ENCODE results near the gene MTHFD1. TPM values are rescaled to one million over a fixed set of nuclear protein-coding genes. Genes with fewer than 3 reads are reported as not detected.

Gene MTHFD1
- total RNA-seq, 2 donors from 2014 or later: 103 to 116 TPM

GRCh38 chr14:64340560-64341196, 47.5 kb upstream of the MTHFD1 start:
- H3K4me1 ChIP-seq (ENCODE audit: control insufficient read depth, insufficient read depth, low read length): no peaks in the 10 kb centered on the region
- Mint-ChIP-seq H3K36me3 (ENCODE audit: low read depth) (peaks cover 2% of the 10 kb centered on the region), H3K4me3 (no peak overlapping the region), H3K4me1 (peaks cover 13% of the 10 kb centered on the region), H3K9me3 (peaks cover 17% of the 10 kb centered on the region), H3K27ac (no peak overlapping the region), H3K27me3 (ENCODE audit: insufficient read depth) (no peaks in the 10 kb centered on the region)
- H3K9me3 ChIP-seq (ENCODE audit: control insufficient read depth, low read length): peaks cover 23% of the 10 kb centered on the region
- peak; percentile 67 for DNase-seq
- H3K36me3 ChIP-seq (ENCODE audit: control insufficient read depth, insufficient read depth, low read length): no peaks in the 10 kb centered on the region
- peak overlapping the region; percentile 19 for H3K4me3 ChIP-seq (ENCODE audit: low read length)
- no peak for TF ChIP-seq CTCF (conservative IDR thresholded peaks at IDR 0.05)
- no peaks in the 10 kb centered on the region for H3K27me3 ChIP-seq (ENCODE audit: control insufficient read depth, insufficient read depth, low read length, poor library complexity, severe bottlenecking)
- 82 to 83% methylated on average over 6 to 8 of the region's 8 CpGs for WGBS, 2 experiments (ENCODE audit: insufficient coverage in 1 of 2, insufficient read length in 1 of 2)
- H3K9ac ChIP-seq (ENCODE audit: extremely low read depth, low read length, poor library complexity, severe bottlenecking): no peak overlapping the region
- H3K27ac ChIP-seq (ENCODE audit: low read depth, low read length): no peak overlapping the region

GRCh38 chr14:64347748-64348147, 40.4 kb upstream of the MTHFD1 start:
- no peak overlapping the region for H3K4me3 Mint-ChIP-seq
- H3K9me3 Mint-ChIP-seq: no peaks in the 10 kb centered on the region
- no peak overlapping the region for H3K4me3 ChIP-seq (ENCODE audit: low read length)
- no peaks in the 10 kb centered on the region for H3K36me3 ChIP-seq (ENCODE audit: control insufficient read depth, insufficient read depth, low read length)
- 95 to 96% methylated on average over 3 of the region's 3 CpGs for WGBS, 2 experiments (ENCODE audit: insufficient coverage in 1 of 2, insufficient read length in 1 of 2)
- no peaks in the 10 kb centered on the region for H3K9me3 ChIP-seq (ENCODE audit: control insufficient read depth, low read length)
- H3K4me1 ChIP-seq (ENCODE audit: control insufficient read depth, insufficient read depth, low read length): no peaks in the 10 kb centered on the region
- TF ChIP-seq CTCF (conservative IDR thresholded peaks at IDR 0.05): no peak
- H3K4me1 Mint-ChIP-seq: no peaks in the 10 kb centered on the region
- H3K27me3 ChIP-seq (ENCODE audit: control insufficient read depth, insufficient read depth, low read length, poor library complexity, severe bottlenecking): no peaks in the 10 kb centered on the region
- no peak overlapping the region for H3K27ac ChIP-seq (ENCODE audit: low read depth, low read length)
- H3K36me3 Mint-ChIP-seq (ENCODE audit: low read depth): no peaks in the 10 kb centered on the region
- no peak for DNase-seq
- no peak overlapping the region for H3K27ac Mint-ChIP-seq
- H3K27me3 Mint-ChIP-seq (ENCODE audit: insufficient read depth): no peaks in the 10 kb centered on the region
- H3K9ac ChIP-seq (ENCODE audit: extremely low read depth, low read length, poor library complexity, severe bottlenecking): no peak overlapping the region

- DNase-seq: no peak
- no peak for TF ChIP-seq CTCF (conservative IDR thresholded peaks at IDR 0.05)
- Mint-ChIP-seq H3K4me1 (no peaks in the 10 kb centered on the region), H3K27me3 (ENCODE audit: insufficient read depth) (no peaks in the 10 kb centered on the region), H3K4me3 (no peak overlapping the region), H3K36me3 (ENCODE audit: low read depth) (no peaks in the 10 kb centered on the region), H3K27ac (no peak overlapping the region), H3K9me3 (no peaks in the 10 kb centered on the region)
- no peaks in the 10 kb centered on the region for H3K27me3 ChIP-seq (ENCODE audit: control insufficient read depth, insufficient read depth, low read length, poor library complexity, severe bottlenecking)
- WGBS, 2 experiments (ENCODE audit: insufficient coverage in 1 of 2, insufficient read length in 1 of 2): 93 to 95% methylated on average over 3 to 5 of the region's 6 CpGs
- no peak overlapping the region for H3K27ac ChIP-seq (ENCODE audit: low read depth, low read length)
- H3K36me3 ChIP-seq (ENCODE audit: control insufficient read depth, insufficient read depth, low read length): no peaks in the 10 kb centered on the region
- H3K4me1 ChIP-seq (ENCODE audit: control insufficient read depth, insufficient read depth, low read length): no peaks in the 10 kb centered on the region
- no peaks in the 10 kb centered on the region for H3K9me3 ChIP-seq (ENCODE audit: control insufficient read depth, low read length)
- no peak overlapping the region for H3K4me3 ChIP-seq (ENCODE audit: low read length)
- no peak overlapping the region for H3K9ac ChIP-seq (ENCODE audit: extremely low read depth, low read length, poor library complexity, severe bottlenecking)
Measured at GRCh38 chr14:64349741-64350490, 38.2 kb upstream of the MTHFD1 start.
